ENCODE measurements around the gene KHNYN.

Gene KHNYN

DNA sequence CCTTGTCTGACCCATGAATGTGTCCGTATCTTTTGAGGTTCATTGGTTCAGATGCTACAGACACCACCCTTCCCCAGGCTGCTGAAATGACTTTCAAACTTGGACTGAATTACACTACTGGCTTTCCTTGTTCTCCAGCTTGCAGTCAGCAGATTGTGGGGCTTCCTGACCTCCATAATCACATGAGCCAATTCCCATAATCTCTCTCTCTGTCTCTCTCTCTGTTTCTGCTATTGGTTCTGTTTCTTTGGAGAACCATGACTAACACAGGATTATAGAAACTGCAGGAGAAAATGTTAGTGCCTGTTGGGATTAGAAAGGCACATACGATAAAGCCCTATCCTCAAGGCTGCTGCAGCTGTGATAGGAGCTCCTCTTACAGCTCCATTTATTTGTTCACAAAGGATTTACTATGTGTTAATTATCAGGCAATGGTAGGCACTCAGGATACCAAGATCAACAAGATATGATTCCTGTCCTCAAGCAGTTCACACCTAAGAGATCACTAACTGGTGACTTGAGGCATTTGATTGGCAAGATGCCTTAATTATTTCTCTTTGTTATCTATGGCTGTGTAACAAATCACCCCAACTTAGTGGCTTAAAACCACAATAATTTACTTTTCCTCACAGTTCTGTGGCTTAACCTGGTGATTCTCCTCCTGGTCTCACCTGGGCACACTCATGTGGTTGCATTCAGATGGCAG, 41.1 kb upstream of the KHNYN start:
- TF ChIP-seq, protein P1, sequence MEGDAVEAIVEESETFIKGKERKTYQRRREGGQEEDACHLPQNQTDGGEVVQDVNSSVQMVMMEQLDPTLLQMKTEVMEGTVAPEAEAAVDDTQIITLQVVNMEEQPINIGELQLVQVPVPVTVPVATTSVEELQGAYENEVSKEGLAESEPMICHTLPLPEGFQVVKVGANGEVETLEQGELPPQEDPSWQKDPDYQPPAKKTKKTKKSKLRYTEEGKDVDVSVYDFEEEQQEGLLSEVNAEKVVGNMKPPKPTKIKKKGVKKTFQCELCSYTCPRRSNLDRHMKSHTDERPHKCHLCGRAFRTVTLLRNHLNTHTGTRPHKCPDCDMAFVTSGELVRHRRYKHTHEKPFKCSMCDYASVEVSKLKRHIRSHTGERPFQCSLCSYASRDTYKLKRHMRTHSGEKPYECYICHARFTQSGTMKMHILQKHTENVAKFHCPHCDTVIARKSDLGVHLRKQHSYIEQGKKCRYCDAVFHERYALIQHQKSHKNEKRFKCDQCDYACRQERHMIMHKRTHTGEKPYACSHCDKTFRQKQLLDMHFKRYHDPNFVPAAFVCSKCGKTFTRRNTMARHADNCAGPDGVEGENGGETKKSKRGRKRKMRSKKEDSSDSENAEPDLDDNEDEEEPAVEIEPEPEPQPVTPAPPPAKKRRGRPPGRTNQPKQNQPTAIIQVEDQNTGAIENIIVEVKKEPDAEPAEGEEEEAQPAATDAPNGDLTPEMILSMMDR (IDR thresholded peaks at IDR 0.05; ENCODE audit: borderline replicate concordance, insufficient read depth, low read depth, low read length): no peak

DNA sequence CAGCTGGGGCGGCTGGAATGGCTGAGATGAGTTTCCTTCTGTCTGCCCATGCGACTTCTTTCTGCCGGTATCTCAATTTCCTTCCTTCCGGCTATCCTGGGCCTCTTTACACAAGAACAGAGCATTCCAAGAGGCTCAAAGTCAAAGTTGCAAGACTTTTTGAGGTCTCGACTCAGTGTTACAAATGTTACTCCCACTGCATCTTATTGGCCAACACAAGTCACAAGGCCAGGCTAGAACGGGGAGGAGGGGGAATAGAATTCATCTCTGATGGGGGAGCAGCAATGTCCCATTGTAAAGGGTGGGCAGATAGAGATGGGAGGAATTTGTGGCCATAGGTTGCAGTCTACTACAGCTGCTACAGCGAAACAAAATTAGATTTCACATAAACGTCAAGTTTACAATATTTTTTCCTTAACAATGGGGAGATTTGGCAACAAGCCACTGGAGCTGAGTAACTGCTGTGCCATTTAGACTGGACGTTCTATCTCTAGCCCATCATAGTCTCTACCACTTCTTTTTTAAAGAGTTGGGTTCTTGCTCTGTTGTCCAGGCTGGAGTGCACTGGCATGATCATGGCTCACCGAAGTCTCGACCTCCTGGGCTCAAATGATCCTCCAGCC, 40.4 kb upstream of the KHNYN start:
- no peak overlapping the region for H3K4me3 ChIP-seq (ENCODE audit: low read depth, low read length)
- TF ChIP-seq, protein P1 (IDR thresholded peaks at IDR 0.05; ENCODE audit: borderline replicate concordance, insufficient read depth, low read depth, low read length): no peak

More for the DNA sequence above, 41.1 kb upstream of the KHNYN start:
- no peak overlapping the region for H3K4me3 ChIP-seq (ENCODE audit: low read depth, low read length)

DNA sequence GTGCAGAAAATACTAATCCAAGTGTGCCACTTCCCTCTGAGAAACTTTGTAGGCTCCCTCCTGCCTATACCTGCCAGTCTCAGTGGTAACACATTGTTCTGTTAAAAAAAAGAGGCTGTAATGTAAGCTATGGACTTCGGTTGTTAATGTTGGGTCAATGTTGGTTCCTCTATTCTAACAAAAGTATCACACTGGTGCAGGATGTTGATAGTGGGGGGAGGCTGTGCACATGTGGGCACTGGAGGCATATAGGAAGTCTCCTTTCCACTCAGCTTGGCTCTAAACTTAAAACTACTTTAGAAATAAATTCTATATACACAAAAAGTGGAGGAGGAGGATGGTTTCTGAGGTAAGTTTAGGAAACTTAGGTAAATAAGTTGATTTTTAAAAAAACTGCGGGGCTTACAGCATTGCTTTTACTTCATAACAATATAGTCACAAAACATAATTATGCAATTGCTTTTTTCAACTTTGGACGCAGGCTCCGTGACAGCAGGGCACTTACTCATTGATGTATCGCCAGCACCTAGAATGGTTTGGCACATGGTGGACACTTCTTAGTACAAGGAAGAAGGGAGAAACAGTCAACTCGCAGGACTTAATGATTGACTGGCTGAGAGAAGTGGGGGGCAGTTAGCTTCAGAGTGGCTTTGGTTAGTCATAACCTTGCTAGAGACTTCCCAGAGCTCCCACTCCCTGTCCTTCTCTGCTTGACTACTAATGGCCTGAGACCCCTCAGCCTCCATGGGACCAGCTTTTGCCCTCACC, 38.9 kb upstream of the KHNYN start:
- TF ChIP-seq, protein P1 (IDR thresholded peaks at IDR 0.05; ENCODE audit: borderline replicate concordance, insufficient read depth, low read depth, low read length): no peak
- H3K4me3 ChIP-seq (ENCODE audit: low read depth, low read length): no peak overlapping the region

DNA sequence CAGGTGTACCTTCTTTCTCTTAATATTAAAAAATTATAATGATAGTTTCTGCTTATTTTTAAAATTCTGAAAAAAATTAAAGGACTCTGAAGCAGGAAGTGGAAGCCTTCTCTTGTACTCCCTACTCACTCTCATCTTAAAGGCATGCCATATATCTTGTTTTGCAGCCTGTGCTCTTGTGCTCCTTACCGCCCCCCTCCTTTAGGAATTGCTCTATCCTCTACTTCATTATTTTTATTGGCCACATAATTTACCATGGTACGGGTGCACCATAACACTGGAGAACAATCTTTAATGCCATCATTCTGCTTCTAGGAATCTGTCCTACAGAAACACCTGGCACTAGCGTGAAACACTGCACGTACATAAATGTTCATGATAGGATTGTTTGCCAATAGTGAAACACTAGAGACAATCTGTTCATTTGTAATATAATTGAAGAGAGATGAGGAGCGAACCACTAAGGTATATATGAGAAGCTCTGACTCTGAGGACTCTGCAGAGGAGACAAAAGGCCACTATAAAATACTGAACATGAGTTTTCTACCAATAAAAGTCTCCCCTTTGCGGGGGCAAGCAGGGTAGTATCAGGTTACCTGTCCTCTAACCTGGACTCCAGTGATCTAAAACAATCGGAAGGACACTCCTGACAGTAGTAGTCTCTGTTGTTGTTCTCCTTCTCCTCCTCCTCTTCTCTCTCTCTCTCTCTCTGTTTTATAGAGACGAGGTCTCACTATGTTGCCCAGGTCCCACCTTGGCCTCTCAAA, 37.2 kb upstream of the KHNYN start:
- TF ChIP-seq, protein P1 (IDR thresholded peaks at IDR 0.05; ENCODE audit: borderline replicate concordance, insufficient read depth, low read depth, low read length): no peak
- no peak overlapping the region for H3K4me3 ChIP-seq (ENCODE audit: low read depth, low read length)

DNA sequence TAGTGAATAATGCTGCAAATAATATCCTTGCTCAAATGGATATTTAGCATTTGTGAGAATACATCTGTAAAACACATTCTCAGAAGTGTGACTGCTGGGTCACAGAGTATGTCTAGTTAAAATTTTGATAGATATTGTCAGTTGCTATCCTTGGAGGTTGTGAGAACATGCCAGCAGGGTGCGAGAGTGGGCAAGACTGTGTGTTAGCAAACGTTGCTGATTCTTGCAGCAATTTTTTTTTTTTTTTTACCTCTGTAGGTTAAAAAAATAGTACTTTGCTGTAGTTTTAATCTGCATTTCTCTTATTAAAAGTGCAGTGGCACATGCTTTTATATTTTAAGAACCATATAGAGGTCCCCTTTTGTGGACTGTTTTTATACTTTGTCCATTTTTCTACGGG, 35.5 kb upstream of the KHNYN start:
- TF ChIP-seq, protein P1 (IDR thresholded peaks at IDR 0.05; ENCODE audit: borderline replicate concordance, insufficient read depth, low read depth, low read length): no peak
- no peak overlapping the region for H3K4me3 ChIP-seq (ENCODE audit: low read depth, low read length)

DNA sequence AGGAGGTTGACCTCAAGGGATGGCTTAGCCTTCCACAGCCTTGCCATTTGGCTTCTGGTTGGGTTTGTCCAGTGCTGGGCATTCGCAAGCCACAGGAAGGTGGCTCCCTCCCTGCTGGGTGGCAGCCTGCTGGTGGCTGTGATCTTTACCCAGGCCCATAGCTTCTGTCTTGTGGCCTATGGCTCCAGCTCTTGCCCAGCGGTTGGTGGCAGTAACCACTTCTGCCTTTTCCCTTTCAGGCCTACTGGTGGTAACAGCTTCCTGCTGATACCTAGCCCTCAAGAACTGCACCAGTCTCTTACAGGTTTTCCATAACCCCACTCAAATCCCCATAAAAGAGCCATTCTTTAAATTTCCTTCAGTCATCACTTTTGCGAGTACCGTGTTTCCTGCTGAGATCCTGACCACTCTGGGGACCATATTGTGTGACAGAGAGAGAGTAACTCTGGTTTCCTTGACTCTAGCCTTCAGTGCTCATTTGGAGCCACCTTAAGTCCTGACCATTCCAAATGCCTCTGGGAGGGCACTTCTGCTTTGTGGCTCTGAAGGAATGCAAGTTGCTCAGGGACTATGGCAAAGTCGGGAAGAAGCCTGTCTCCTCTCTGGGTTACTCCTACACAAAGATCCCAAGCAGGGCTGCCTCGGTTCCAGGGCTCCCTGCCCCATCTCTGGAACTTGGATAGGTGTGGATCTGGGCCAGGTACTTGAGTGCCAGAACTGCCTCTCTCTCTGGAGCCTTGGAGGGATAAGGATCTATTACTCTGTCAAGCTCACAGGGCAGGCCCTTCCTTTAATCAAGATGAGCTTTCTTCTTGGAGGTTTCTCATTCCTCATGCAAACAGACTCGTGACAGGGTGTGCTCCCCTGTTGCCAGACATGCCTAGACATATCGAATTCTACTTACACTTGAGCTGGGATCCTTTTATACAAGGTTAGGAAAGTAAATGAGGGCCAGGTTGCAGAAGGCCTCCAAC, 33.9 kb upstream of the KHNYN start:
- H3K4me3 ChIP-seq (ENCODE audit: low read depth, low read length): no peak overlapping the region

More for the DNA sequence above, 33.9 kb upstream of the KHNYN start:
- TF ChIP-seq, protein P1 (IDR thresholded peaks at IDR 0.05; ENCODE audit: borderline replicate concordance, insufficient read depth, low read depth, low read length): no peak

Measured in GM12875 (cell line).